Stimulated activated CD4-positive, alpha-beta T cell treated with anti-CD3 and anti-CD28 coated beads, Interleukin-15, amount 100 ng/mL, for 24 hours (primary cell): Measurements from ENCODE around the gene MROH2B.

Source experiments
- DNase-seq: peaks from one replicate; pipeline ENCODE4 v3.0.0-alpha.2; 2020

MROH2B gene

DNA sequence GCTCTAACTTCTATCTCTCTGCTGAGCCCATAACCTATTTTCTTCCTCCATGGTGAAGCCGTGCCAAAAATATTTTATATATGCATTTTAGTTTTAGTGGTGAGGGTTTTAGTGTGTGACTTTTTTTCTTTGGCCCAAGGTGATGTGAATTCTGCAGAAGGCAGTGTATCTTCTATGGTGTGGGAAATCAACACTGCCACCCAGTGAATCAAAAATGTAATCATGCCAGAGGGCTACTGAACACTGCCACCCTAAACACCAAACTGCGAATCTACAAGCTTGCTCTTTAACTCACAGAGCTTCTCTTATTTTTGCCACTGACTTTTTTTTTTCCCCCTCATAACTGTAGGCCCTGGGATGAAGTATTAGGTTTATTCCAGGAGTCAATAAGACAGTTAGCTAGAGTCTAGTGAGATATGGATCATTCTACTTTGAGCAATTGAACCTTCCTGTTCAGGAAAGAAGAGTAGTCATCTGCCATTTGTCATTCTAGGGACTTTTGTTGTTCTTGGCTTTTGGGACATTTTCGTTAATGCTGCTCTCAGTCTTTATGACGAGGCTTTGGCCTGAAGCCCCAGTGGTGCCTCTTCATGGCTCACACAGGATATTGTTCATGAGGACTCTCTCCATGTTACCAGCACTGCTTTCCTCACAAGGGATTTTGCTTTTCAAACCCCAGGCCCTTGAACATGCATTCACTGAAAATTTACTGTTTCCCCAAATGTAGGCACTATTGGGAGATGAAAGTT lies 108.8 kb downstream of the MROH2B start:
- no peak for DNase-seq

GRCh38 chr5:40960037-40960436 lies 111.1 kb downstream of the MROH2B start:
- DNase-seq = no peak

DNA sequence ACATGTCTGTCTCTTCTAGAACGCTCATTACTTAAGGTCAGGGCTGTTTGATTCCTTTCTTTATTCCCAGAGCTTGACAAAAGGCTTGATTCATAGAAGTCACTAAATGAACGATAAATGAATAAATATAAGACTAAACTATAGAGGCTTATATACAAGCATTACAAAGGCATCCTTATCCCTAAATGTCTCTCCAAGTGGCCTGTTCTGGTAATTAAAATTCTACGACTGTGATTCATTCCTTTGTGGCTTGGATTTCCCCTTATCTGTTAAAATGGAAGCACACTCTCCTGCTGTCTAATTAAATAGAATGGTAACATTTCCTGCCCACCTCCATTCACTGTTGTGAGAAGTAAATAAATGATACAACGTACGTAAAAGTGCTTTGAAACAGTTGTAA lies 112.3 kb downstream of the MROH2B start:
- no peak for DNase-seq

GRCh38 chr5:40957048-40957447 lies 114.1 kb downstream of the MROH2B start:
- no peak for DNase-seq

- no peak for DNase-seq
Observed at GRCh38 chr5:40955313-40955712, 115.8 kb downstream of the MROH2B start.
